SK-N-SH (cell line): Measurements from ENCODE around the gene SNX3.

Source experiments
- CTCF ChIP-seq: fragments of 200-600 bp; sonication (generic); IDR thresholded peaks from 2 replicates; pipeline ENCODE4 v1.6.1; 2017; ENCODE audit warnings: antibody characterized with exemption, mild to moderate bottlenecking, moderate library complexity
- MAX ChIP-seq: IDR thresholded peaks from 2 replicates; pipeline ENCODE4 v1.4.0; 2012; ENCODE audit warnings: low read depth
- TCF12 ChIP-seq: IDR thresholded peaks from 2 replicates; pipeline ENCODE4 v1.4.0; 2012

- TF ChIP-seq CTCF, result no peak
- no peak for TF ChIP-seq MAX
- no peak for TF ChIP-seq TCF12
Measured at GRCh38 chr6:108176281-108177089, 84.4 kb downstream of the SNX3 start.
